ENCODE results near the gene KRT83.

DNA sequence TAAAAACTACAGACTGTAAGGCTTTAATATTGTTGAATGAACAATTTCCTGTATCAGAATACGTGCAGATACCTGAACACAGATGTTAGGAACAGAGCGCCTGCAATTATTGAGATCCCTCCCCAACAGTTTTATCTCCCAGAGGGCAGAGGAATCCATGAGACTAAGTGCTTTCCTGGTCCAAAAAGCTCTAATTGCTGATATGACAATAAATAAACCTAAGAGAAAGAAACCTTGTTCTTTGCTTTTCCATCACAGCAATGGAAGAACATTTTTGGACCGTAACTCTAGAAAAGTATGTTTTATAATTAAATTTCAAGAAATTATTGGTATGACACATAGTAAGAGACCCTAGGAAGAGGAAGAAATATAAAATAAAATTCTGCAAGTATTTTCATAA lies 13.0 kb upstream of the KRT83 start:
- TF ChIP-seq, protein P1, sequence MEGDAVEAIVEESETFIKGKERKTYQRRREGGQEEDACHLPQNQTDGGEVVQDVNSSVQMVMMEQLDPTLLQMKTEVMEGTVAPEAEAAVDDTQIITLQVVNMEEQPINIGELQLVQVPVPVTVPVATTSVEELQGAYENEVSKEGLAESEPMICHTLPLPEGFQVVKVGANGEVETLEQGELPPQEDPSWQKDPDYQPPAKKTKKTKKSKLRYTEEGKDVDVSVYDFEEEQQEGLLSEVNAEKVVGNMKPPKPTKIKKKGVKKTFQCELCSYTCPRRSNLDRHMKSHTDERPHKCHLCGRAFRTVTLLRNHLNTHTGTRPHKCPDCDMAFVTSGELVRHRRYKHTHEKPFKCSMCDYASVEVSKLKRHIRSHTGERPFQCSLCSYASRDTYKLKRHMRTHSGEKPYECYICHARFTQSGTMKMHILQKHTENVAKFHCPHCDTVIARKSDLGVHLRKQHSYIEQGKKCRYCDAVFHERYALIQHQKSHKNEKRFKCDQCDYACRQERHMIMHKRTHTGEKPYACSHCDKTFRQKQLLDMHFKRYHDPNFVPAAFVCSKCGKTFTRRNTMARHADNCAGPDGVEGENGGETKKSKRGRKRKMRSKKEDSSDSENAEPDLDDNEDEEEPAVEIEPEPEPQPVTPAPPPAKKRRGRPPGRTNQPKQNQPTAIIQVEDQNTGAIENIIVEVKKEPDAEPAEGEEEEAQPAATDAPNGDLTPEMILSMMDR (IDR thresholded peaks at IDR 0.05) = no peak
- TF ChIP-seq POLR2A (IDR thresholded peaks at IDR 0.05) = no peak

Data from uterus (tissue), 2 donors.